ENCODE data around the gene ARHGEF19. TPM values are rescaled to one million over a fixed set of nuclear protein-coding genes. Genes with fewer than 3 reads are reported as not detected.

The ARHGEF19 gene
- total and polyA plus RNA-seq, 2 of the 13 experiments (the other 11 are each of a cell fraction or from before 2014, with no cell fraction given): 1.7 to 1.8 TPM

DNA sequence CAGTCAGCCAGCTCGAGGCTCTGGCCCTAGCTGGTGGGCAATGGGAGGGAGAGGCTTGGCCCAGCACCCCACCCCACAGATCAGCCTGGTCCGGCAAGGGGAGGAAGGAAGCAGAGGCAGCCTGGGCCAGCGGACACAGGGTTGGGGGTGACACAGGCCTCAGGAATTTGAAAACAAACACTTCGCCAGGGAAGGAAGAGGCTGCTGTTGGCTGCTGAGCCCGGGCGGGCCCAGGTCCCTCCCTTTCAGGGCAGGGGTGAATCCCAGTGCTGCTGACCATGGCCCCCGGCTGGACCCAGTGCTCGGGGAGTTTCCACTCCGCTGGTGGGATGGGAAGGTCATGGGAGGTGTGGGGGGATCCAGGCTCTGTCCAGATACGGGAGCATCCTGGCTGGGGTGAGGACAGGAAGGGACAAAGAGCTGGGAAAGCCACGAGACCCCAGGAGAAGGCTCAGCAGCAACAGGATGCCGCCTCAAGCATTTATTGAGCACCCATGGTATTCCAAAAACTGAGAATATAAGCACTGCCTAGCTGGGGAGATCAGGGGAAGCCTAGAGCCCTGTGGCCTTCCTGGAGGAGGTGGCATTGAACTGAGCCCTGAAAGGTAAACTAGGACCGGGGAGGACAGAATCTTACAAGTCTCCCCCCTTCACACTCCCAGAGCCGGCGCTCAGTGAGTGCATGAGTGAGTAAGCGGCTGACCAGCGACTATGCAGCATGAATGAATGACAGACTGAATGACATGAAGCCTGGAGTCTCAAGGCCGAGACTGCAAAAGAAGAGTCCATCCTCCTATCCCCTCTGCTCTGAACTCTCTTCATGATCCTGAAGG lies 30.3 kb downstream of the ARHGEF19 start (continued):
- TF ChIP-seq, protein P1, sequence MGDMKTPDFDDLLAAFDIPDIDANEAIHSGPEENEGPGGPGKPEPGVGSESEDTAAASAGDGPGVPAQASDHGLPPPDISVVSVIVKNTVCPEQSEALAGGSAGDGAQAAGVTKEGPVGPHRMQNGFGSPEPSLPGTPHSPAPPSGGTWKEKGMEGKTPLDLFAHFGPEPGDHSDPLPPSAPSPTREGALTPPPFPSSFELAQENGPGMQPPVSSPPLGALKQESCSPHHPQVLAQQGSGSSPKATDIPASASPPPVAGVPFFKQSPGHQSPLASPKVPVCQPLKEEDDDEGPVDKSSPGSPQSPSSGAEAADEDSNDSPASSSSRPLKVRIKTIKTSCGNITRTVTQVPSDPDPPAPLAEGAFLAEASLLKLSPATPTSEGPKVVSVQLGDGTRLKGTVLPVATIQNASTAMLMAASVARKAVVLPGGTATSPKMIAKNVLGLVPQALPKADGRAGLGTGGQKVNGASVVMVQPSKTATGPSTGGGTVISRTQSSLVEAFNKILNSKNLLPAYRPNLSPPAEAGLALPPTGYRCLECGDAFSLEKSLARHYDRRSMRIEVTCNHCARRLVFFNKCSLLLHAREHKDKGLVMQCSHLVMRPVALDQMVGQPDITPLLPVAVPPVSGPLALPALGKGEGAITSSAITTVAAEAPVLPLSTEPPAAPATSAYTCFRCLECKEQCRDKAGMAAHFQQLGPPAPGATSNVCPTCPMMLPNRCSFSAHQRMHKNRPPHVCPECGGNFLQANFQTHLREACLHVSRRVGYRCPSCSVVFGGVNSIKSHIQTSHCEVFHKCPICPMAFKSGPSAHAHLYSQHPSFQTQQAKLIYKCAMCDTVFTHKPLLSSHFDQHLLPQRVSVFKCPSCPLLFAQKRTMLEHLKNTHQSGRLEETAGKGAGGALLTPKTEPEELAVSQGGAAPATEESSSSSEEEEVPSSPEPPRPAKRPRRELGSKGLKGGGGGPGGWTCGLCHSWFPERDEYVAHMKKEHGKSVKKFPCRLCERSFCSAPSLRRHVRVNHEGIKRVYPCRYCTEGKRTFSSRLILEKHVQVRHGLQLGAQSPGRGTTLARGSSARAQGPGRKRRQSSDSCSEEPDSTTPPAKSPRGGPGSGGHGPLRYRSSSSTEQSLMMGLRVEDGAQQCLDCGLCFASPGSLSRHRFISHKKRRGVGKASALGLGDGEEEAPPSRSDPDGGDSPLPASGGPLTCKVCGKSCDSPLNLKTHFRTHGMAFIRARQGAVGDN (CRISPR knock-in tag; IDR thresholded peaks at IDR 0.05): peak; percentile 97
- TF ChIP-seq, protein P2, sequence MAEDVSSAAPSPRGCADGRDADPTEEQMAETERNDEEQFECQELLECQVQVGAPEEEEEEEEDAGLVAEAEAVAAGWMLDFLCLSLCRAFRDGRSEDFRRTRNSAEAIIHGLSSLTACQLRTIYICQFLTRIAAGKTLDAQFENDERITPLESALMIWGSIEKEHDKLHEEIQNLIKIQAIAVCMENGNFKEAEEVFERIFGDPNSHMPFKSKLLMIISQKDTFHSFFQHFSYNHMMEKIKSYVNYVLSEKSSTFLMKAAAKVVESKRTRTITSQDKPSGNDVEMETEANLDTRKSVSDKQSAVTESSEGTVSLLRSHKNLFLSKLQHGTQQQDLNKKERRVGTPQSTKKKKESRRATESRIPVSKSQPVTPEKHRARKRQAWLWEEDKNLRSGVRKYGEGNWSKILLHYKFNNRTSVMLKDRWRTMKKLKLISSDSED (CRISPR knock-in tag; IDR thresholded peaks at IDR 0.05): no peak
- TF ChIP-seq HDAC2 (CRISPR knock-in tag; IDR thresholded peaks at IDR 0.05) (peak; percentile 85), MYC (CRISPR knock-in tag; IDR thresholded peaks at IDR 0.05; ENCODE audit: borderline replicate concordance) (peak; percentile 53; the same call in 1 of the 2 replicates), RFXAP (CRISPR knock-in tag; IDR thresholded peaks at IDR 0.05; ENCODE audit: borderline replicate concordance) (peak; percentile 38; the same call in 1 of the 2 replicates), HNRNPUL1 (IDR thresholded peaks at IDR 0.05; ENCODE audit: low read depth, low read length) (no peak), TRIM24 (CRISPR knock-in tag; IDR thresholded peaks at IDR 0.05) (no peak), ZNF460 (CRISPR knock-in tag; IDR thresholded peaks at IDR 0.05; ENCODE audit: borderline replicate concordance) (no peak), TEAD2 (CRISPR knock-in tag; IDR thresholded peaks at IDR 0.05) (no peak), ZBTB21 (CRISPR knock-in tag; IDR thresholded peaks at IDR 0.05) (no peak), NRL (CRISPR knock-in tag; IDR thresholded peaks at IDR 0.05; ENCODE audit: borderline replicate concordance) (0 out of 2 replicates have a peak, but pooled peaks have one; percentile 4), ZNF253 (CRISPR knock-in tag; IDR thresholded peaks at IDR 0.05; ENCODE audit: borderline replicate concordance) (no peak), TBP (CRISPR knock-in tag; IDR thresholded peaks at IDR 0.05) (no peak), MBD4 (IDR thresholded peaks at IDR 0.05; ENCODE audit: borderline replicate concordance, low read length) (no peak)
- TF ChIP-seq, protein P3, sequence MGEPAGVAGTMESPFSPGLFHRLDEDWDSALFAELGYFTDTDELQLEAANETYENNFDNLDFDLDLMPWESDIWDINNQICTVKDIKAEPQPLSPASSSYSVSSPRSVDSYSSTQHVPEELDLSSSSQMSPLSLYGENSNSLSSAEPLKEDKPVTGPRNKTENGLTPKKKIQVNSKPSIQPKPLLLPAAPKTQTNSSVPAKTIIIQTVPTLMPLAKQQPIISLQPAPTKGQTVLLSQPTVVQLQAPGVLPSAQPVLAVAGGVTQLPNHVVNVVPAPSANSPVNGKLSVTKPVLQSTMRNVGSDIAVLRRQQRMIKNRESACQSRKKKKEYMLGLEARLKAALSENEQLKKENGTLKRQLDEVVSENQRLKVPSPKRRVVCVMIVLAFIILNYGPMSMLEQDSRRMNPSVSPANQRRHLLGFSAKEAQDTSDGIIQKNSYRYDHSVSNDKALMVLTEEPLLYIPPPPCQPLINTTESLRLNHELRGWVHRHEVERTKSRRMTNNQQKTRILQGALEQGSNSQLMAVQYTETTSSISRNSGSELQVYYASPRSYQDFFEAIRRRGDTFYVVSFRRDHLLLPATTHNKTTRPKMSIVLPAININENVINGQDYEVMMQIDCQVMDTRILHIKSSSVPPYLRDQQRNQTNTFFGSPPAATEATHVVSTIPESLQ (CRISPR knock-in tag; conservative IDR thresholded peaks at IDR 0.05): no peak
- TF ChIP-seq, protein P4, sequence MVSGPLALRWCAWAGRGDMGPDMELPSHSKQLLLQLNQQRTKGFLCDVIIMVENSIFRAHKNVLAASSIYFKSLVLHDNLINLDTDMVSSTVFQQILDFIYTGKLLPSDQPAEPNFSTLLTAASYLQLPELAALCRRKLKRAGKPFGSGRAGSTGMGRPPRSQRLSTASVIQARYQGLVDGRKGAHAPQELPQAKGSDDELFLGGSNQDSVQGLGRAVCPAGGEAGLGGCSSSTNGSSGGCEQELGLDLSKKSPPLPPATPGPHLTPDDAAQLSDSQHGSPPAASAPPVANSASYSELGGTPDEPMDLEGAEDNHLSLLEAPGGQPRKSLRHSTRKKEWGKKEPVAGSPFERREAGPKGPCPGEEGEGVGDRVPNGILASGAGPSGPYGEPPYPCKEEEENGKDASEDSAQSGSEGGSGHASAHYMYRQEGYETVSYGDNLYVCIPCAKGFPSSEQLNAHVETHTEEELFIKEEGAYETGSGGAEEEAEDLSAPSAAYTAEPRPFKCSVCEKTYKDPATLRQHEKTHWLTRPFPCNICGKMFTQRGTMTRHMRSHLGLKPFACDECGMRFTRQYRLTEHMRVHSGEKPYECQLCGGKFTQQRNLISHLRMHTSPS (CRISPR knock-in tag; IDR thresholded peaks at IDR 0.05; ENCODE audit: low read depth): peak; percentile 97
- TF ChIP-seq, protein P5, sequence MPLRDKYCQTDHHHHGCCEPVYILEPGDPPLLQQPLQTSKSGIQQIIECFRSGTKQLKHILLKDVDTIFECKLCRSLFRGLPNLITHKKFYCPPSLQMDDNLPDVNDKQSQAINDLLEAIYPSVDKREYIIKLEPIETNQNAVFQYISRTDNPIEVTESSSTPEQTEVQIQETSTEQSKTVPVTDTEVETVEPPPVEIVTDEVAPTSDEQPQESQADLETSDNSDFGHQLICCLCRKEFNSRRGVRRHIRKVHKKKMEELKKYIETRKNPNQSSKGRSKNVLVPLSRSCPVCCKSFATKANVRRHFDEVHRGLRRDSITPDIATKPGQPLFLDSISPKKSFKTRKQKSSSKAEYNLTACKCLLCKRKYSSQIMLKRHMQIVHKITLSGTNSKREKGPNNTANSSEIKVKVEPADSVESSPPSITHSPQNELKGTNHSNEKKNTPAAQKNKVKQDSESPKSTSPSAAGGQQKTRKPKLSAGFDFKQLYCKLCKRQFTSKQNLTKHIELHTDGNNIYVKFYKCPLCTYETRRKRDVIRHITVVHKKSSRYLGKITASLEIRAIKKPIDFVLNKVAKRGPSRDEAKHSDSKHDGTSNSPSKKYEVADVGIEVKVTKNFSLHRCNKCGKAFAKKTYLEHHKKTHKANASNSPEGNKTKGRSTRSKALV (CRISPR knock-in tag; IDR thresholded peaks at IDR 0.05): 0 out of 2 replicates have a peak, but pooled peaks have one; percentile 50

All from HepG2 (cell line).